Astrocyte of the hippocampus (primary cell): ENCODE measurements around the gene NDE1.
"Not testable (repeated sequence)": the region's sequence is repeated elsewhere in the genome, so short reads cannot be mapped to it uniquely, and the experiment has no call there.

Experiments
- DNase-seq: peaks from one replicate; pipeline ENCODE4 v3.0.0; 2011; ENCODE audit warnings: low read depth, low spot score

NDE1 gene, protein sequence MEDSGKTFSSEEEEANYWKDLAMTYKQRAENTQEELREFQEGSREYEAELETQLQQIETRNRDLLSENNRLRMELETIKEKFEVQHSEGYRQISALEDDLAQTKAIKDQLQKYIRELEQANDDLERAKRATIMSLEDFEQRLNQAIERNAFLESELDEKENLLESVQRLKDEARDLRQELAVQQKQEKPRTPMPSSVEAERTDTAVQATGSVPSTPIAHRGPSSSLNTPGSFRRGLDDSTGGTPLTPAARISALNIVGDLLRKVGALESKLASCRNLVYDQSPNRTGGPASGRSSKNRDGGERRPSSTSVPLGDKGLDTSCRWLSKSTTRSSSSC

DNA sequence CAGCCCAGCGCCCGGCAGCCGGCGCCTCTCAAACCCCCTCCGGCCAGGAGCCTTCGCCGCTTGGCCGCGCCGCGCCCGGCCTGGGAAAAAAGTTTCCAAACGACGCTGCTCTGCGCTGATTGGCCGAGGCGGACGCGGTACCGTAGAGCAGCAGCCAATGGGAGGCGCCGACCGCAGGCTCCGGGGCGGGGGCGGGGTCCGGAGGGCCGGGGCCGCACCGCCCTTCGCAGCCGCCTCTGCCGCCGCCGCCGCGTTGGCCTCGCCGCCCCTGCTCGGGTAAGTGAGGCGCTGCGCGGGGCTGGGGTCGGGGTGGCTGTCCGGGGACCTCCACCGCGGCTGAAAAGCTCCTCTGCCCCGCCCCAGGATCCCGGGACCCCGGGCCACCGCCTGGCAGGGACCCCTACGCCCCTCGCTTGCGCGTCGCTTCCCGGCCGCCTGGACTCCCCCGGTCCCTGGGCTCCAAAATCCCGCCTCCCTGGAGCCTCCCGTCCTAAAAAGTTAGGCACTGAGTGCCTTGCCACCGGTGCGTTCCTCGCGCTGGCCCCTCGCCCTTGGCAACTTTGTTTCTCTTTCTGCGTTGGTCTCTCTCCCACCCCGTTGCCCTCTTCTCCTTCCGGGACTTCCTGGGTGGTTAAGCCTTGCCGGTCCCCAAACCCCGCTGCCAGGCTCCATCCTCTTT, at the start of gene NDE1:
Gene NDE1 (plus strand): TSS at position 227 of the 679 bp plus-strand sequence. CDS start 14,534 bp downstream, outside the sequence.
- peak; percentile 98 for DNase-seq

DNA sequence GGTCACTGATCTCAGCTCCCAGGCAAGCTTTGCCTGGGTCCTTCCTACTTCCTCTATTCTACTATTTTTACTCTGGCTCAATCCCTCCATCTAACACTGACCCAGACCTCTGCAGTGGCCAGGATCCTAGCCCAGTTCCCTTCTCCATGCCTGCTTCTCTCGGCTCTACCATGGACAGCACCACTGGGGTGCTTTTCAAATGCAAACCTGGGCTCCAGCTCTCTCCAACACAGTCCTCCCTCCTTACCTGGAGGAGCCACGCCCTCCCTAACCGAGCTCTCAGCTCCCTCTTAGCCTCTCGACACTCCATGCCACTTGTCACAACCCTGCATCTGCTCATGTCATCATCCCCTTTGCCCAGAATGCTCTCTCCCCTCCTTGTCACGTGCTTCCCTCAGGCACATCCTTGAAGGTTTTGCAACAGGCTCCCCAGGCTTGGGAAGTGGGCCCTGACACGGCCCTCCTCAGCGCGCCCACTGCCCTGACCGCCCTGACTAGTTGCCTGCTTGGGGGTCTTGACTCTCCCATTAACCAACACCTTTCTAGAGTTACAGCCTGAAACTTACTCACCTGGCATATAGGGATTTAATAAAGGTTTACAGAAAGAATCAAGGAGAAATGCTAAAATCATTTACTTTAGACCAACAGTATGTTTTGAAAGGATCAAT, 48.7 kb upstream of the NDE1 start:
- DNase-seq: no peak

DNA sequence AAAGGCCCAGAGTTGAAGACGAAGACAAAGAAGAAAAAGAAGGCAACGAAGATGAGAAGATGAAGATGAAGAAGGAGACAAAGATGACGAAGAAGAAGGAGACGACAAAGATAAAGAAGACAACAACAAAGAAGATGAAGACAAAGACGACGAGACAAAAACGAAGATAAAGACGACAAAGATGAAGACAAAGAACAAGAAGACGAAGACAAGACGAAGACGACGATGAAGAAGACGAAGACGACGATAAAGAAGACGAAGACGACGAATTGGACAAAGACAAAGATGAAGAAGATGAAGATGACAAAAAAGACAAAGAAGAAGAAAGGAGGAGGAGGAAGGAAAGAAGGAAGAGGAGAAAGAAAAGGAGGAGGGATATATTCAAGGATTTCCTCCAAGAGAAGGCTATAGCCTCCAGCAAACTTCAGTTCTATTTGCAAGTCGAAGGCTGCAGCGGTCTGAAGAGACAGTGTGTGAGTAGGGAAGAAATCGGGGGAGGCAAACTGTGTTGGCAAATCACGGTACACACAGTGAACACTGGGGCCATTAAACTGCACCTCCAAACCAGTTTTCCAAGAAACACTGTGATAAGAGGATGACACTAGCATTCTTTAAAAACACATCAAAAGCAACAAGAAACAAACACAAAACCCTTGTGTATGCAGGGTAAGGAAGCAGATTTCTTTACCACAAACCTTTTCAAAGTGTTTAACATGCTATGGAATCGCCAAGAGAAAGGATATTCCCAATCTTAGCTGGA, 47.6 kb upstream of the NDE1 start:
- no peak for DNase-seq

DNA sequence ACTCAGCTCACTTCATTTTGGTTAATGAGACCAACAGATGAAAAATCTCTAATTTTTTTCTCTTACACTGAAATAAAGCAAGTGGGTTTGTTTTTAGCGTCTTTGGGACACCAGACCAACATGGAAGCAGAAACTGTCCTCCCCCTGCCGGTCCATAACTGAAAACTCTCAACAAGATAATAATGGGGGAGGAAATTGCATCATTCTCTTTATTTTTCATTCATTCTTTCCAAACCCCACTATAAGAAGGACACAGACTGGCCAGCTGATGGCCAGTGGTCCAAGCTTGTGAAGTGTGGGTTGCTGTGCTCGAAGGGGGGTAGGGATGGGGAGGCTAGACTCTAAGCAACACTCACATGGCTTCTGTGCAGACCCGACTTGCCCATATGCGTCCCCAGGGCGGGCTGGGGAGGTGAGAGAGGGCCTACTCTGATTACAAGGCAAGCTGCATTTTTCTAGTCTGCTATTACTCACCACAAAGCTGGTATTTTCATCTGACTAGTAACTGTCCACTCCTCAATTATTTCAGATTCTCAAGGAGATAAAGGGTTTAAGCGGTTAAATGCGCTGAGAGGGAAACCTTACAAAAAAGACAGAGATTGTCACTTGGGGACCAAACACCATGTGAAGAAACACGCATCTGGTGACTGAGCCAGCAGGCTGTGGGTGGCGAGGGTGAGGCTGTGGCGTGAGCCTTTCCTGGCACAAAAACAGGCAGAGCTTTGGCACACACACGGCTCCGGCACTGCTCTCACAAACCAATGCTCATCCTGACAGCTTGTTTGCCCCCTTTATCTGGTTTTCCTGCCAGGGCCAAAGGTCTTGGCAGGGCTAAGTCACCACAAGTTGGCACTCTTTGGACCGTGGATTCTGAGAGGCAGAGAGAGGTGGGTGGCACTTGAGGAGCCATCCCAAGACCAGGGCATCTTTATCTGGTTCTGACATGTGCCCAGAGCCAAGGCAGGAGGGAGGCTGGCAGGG, 45.3 kb upstream of the NDE1 start:
- peak; percentile 26 for DNase-seq

DNA sequence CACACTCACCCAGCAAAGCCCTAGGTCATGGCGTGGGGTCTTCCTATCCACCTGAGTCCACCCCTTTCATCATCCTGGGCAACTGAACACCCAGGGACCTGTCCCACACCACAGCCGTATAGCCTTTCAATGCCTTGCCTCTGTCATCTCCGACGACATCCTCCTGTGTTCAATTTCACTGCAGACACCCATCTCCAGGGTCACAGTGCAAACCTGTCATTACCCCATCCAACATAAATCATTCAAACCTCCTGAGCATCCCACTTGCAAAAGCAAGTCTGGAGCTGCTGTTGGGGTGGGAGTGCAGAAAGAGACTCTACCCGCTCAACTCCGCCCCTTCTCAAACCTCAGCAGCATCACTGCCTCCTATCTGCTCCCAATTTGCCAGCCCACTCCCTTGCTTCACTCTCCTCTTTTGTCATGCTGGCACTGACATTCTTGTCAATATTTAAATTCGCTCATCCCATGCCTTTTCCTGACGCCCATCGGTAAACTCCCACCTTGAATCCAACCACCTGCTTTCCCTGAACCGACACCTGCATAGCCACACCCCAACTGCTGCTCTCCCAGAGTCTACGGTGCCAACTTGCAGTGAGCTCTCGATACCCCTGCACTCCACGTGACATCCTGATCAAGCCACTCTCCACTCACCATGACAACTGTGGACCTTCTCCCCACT, 44.1 kb upstream of the NDE1 start:
- DNase-seq: no peak

DNA sequence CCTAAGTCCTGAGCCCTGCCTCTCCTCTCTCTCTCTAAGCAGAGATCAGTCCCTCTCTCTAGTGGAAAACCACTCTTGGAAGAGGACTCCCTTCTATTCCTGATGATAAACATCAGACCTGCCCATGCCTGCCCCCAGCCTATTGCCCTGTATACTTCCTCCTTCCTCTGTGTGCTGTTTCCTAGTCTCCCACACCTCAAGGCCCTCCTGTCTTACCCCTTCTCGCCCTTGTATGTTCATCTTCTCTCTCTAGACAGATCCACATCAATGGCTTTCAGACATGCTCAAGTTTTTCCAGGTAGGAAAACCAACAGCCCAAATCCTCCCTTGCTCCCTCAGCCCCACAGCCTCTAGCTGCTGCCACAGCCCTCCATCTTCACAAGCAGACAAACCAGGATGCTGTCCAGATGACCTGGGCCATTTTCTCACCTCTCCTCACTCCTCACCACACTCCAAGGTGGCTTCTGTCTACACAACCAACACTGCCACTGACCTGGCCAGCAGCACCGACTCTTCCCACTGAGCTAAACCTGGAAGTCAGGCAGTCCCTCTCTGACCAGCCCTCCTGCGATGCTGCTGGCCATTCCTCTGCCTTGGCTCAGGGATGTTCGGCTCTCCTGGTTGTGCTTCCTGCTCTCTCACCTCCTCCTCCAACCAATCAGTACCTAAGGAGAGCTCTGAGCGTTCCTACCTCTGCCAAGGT, 43.4 kb upstream of the NDE1 start:
- no peak for DNase-seq

DNA sequence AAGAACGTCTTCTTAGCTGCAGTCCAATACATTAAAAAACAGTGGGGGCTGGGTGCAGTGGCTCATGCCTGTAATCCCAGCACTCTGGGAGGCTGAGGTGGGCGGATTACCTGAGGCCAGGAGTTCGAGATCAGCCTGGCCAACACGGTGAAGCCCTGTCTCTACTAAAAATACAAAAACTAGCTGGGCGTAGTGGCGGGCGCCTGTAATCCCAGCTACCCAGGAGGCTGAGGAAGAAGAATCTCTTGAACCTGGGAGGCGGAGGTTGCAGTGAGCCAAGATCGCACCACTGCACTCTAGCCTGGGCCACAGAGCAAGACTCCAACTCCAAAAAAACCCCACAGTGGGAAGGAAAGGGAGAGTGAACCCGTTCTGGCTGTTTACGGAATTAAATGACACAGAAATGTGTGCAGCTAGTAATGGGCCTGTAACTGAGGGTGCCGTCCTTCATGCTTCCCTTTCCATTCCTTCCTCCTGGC, 42.8 kb upstream of the NDE1 start:
- DNase-seq: not testable (repeated sequence)

DNA sequence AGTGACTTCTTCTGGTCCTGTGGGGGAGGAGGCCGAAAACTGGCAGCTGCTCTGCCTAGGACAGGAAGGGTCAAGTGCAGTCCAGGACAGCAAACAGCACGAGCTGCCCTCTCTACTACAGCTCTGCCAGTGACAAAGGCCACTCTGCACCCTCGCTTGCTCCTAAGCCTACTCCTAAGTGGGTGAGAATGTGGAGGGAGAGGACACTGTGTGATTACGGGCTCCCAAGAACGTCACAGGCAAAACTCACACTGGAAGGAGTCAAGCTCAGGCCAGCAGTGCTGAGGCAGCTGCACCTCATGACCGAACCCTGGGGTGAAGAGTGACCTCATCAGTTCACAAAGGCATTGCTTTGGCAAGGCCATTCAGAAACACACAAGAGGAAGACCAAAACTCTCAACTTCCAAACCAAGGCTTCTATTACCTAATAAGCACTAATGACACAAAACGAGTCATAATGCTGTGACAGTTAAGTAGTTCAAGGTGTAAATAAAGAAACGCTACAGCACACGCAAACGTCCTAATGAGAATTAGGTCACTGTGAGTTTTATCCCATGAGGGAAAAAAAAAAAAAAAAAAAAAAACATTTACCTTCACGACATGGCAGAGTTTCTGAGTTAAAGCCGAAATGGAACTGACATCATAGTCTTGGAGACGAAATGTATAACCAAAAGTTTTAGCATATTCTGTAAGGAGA, 42.2 kb upstream of the NDE1 start:
- peak; percentile 59 for DNase-seq

DNA sequence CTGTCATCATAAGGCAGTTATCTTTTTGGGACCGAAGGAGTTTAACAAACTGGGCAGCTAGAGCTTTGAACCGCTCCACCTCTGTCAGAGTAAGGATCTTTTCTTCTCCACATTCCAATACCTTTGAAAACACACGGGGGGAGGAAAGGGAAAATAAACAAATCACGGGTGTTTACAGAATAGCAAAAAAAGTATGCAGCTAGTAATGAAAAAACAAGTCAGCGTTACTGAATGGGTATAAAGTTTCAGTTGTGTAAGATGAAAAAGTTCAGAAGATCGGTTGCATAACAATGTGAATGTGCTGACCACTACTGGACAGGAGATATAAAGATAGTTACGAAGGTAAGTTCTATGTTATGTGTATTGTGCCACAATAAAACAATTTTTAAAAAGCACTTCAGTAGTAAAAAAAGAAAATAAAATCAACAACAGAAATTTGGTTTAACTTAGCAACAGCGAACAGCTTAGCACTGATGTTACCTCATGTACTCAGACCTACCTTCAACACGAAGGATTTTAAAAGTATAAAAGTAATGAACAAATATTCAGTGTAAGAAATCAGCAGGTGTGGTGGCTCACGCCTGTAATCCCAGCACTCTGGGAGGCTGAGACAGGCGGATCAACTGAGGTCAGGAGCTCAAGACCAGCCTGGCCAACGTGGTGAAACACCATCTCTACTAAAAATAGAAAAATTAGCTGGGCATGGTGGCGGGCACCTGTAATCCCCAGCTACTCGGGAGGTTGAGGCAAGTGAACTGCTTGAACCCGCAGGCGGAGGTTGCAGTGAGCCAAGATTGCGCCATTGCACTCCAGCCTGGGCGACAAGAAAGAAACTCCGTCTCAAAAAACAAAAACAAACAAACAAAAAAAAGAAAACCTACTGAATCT, 41.4 kb upstream of the NDE1 start:
- no peak for DNase-seq

DNA sequence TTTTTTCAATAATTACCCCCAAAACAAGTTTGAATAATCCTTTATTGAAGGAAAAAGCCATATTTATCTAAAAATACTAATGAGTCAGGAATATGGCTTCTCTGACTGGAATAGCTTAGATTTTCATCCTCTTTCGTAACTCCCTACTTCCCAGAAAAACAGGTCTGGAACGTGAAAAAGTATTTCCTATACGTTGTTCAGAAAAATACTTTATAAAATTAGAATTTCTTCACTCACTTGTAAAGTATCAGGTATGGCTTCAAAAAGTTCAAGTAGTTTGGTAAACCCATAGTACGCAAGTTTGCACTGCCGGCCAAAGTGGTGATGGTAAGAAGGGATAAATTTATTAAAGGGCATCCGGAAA, 40.8 kb upstream of the NDE1 start:
- no peak for DNase-seq

DNA sequence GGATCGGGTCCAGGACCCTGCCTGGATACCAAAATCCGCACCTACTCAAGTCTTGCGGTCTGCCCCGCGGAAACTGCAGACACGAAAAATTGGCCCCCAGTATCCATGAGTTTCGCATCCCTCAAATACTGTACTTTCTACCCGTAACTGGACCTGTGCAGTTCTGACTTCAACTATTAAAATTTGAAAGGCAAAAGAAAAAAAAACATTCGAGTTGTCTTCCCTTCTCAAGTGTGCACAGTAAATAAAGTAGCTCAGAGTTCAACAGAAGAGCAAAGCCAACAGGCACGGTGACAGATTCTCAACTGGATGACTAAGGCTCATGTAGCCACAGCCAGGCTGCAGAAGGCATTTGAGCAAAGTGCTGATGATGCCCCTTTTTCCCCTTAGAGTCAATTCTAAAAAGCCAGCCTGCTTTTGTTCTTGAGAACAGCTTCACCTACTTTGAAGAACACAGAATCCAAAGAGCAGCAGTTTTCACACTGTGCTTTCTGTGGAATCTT, 39.6 kb upstream of the NDE1 start:
- DNase-seq: peak; percentile 56

DNA sequence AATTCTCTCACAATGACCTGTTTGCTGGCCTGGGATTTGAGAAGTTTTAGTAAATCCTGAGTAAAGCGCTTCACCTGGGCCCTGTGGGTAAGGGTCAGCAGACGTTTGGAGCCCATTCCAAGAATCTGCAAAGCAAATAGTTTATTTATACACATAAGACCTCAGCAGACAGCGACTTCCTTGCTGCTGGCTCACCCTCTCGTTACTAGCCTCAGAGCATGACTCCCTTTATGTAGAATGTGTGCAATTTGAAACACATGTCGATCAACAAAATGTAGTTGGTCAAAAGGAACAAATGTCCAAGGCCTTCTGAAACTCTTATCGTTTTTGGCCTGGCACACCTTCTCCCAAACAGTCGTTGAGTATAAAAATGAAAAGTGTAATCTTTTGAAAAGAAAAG, 38.4 kb upstream of the NDE1 start:
- DNase-seq: peak; percentile 54

DNA sequence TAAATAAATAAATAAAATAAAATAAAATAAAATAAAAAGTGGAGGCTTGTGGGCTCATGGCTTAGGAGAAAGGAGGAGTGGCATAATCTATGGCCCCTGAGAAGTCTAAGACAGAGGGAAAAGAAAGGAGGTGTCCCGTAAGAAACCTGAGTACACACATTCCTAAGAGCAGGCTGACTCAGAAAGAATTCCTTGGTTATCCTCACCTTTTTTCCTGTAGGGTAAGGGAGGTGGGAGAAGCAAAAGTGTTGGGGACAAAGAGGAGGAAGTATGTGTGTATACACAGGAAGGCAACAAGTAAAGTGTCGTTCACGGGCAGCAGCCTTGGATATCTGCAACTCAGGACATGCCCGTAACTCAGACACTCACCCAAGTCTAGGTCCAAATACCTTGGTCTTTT, 36.4 kb upstream of the NDE1 start:
- peak; percentile 30 for DNase-seq

DNA sequence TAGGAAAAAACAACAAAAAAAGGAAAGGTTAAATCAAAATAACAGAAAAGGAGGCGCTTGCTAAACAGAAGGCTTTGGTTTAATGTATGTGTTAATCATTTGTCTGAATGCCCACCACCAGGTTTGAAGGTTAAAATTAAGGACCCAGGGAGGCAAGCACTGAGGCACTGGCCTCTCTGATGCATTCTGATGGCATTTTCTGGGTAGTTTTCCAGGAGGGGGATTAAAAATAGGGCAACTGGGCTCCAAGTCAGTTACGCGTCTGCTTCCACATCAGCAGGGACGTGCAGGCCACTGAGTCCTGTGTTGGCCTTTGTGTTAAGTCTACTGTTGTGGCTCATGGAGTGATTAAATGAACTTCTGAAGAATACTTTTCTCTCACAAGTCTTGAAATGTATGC, 34.0 kb upstream of the NDE1 start:
- DNase-seq: no peak

DNA sequence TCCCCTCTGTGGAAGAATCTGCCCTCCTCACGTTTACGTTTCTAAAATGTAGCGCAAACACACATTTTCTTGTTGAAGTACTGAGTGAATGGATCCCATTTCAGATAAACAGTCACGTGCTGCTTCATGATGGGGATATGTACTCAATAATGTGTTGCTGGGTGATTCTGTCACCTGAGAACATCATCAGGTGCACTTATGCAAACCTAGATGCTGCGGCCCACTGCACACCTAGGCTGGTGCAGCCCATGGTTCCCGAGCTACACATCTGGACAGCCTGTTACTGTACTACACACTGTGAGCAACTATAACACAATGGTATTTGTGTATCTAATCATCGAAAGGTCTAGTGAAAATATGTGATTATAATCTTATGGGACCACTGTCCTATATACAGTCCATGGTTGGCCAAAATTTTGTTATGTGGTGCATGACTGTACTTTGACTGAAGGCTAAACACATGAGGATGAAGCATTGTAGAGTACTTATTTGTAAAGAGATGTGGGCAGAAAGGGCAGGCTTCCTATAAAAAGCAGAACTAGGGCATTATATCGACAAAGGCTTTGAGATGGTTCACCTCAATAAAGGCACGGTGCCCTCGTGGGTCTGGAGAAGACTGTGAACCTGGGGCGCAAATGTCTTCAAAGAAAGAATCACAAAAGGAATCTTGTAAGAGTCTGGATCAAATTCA, 33.4 kb upstream of the NDE1 start:
- DNase-seq: no peak

DNA sequence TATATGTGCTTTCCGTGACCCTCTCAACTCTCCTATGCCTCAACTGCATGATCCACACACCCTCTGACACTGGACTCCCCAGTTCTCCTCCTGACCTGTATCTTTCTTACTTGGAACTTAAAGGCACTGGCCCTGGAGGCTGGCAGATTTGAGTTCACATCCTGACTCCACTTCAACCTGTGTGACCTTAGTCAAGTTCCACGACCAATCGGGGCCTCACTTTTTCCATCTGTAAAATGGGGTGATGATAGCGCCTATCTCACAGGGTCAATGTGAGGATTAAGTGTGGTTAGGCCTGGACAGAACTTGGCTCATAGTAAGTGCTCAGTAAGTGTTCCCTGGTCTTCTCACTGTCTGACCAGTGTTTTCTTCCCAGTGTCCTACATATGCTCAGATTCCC, 32.1 kb upstream of the NDE1 start:
- no peak for DNase-seq

DNA sequence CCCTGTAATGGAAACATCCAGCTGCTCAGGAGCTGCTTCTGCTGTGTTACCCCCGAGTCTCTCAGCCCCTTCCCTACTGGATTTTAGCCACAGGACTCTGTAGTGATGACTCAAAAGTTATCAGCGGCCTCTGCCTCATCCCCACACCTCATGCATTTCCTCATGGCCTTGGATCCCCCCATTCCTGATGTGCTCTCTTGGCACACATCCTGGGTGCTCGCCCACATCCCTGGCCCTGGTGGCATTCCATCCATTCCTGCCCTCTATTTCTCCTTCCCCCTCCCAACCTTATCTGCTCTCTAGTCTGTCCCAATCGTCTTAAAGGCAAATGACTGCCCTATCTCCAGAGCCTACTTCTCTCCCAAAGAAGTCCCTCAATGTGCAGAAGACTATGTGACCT, 31.7 kb upstream of the NDE1 start:
- DNase-seq: peak; percentile 79
